GM20000 (cell line): ENCODE results near the gene RBFOX1.

Experiments
- DNase-seq: peaks from one replicate; pipeline ENCODE4 v3.0.0; 2012; ENCODE audit warnings: low spot score
- TF ChIP-seq, protein P1 (sequence below): IDR thresholded peaks from 2 replicates; pipeline ENCODE4 v1.5.1; 2012; ENCODE audit warnings: mild to moderate bottlenecking, control low read depth; ENCODE audit errors: extremely low read depth, missing control alignments

RBFOX1 gene

DNA sequence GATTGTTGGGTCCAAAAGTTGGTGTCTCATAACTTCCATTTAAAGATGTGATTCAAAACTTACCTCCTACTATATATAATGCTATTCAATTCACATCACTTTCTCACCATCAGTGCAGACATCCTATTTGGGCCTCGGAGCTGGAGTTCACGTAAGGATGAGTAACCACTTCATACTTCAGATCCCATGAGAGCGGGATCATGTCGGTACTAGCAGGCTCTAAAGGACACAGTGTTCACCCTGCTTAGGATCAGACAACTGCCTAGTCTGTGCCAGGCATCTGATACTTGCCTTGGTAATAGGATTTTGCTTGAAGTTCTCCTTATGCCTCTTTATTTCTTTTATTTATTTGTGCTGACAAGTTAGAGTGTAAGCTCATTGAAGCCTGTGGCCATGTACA lies 39.5 kb downstream of the RBFOX1 start:
- no peak for DNase-seq
- TF ChIP-seq, protein P1, sequence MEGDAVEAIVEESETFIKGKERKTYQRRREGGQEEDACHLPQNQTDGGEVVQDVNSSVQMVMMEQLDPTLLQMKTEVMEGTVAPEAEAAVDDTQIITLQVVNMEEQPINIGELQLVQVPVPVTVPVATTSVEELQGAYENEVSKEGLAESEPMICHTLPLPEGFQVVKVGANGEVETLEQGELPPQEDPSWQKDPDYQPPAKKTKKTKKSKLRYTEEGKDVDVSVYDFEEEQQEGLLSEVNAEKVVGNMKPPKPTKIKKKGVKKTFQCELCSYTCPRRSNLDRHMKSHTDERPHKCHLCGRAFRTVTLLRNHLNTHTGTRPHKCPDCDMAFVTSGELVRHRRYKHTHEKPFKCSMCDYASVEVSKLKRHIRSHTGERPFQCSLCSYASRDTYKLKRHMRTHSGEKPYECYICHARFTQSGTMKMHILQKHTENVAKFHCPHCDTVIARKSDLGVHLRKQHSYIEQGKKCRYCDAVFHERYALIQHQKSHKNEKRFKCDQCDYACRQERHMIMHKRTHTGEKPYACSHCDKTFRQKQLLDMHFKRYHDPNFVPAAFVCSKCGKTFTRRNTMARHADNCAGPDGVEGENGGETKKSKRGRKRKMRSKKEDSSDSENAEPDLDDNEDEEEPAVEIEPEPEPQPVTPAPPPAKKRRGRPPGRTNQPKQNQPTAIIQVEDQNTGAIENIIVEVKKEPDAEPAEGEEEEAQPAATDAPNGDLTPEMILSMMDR: no peak

DNA sequence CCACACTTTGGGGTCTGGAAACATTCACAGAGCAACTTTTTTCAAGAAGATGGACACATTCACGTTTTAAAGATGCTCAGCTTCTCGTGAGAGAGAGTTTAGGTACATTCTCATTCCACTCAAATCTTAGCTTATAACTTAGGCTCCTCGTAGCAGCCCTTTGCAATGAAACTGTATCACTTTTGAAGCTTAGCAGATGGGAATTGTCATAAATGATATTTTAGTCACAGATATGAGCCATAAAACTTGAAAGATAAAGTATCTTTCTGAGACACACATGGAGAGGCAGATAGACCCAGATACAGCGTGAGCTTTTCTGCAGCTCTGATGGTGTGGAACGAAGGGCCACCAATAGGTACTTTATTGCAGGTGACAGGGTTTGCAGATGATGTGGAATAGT lies 41.1 kb downstream of the RBFOX1 start:
- TF ChIP-seq, protein P1: no peak
- no peak for DNase-seq

DNA sequence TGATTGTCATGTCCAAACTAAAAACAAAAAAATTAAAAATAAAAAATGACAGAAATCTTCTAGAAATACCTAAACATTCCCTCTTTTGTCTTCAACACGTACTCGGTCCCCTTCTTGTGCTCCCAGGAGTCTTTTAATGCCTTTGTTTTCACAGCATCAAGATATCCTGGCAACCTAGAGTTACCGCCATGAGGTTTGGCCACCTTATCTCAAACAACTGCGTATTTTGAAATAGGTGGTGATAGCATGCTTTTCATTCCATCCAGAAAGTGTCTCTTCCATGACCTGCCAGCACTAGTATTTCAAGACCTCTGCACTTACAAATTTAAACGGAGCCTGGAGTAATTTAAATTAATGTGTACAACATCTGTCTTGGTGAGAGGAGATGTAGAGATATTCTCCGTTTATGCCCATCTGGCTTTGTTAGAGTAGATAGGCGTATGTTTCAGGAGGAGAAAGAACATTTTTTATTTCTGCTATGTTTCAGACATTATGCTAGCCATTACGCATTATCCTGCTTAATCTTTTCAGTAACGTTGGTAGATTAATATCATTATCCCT lies 42.0 kb downstream of the RBFOX1 start:
- DNase-seq: no peak
- TF ChIP-seq, protein P1: no peak

DNA sequence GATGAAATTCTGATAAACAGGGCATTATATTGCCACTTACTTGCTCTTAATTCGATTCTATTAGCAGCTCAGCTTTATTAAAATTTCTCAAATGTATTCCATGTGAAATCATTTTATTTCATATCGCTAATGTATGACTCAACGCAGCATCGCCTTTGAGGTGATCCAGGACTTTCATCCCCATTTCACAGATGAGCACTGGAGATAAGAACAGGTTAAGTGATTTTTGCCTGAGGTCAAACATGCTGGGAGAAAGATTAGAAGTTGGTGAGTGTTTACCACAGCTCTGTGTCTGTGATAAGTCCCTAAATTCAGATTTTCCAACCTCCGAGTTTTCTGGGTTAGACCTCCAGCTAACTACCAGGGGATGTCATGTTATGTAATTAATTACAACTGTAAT lies 43.6 kb downstream of the RBFOX1 start:
- TF ChIP-seq, protein P1: no peak
- no peak for DNase-seq

DNA sequence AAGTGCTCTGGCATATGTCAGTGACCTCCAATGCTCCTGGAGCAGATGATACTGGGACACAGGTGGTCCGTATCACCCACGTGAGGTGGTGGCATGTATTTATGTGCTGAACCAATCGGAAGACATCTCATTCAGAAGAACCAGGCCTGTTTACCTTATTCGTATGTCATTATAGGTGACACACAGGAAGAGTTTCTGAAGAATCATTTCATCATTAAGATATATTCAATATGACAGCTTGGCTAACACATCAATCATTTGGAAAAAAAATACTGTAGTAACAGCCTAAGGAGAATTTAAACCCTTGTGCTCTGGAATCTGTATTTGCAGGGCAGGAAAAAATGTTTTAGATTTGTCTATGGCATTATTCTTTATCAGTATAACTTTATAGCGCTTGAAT lies 44.6 kb downstream of the RBFOX1 start:
- TF ChIP-seq, protein P1: no peak
- no peak for DNase-seq

DNA sequence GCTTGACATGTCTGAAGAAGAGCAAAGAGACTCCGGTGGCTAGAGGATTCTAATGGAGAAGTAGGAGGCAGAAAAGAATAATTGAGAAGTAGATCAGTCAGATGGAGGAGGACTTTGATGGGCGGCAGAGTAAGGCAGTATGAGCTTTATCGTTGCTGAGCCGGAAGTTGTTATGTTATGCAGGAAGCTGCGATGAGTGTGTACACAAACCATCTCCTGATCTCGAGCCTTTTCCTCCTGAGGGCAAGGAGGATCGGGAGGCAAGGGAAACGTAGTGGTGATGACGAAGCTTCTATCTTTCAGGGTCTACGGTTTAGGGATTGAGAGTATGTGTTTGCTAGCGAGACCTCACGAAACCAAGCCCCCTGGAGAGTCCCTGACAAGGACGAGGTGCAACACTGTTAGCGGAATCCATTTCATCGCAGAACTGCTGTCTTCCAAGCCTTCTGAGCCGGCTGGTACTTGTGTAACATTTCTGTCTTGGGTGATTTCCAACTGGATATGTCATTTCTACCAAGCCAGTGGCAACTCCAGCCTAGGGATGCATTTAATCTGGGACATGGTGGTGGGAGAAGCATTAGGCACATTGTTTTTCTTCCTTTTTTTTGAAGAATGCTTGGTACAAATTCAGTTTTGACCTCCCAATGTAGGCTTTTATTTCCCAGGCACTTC lies 45.5 kb downstream of the RBFOX1 start:
- DNase-seq: no peak
- TF ChIP-seq, protein P1: no peak

DNA sequence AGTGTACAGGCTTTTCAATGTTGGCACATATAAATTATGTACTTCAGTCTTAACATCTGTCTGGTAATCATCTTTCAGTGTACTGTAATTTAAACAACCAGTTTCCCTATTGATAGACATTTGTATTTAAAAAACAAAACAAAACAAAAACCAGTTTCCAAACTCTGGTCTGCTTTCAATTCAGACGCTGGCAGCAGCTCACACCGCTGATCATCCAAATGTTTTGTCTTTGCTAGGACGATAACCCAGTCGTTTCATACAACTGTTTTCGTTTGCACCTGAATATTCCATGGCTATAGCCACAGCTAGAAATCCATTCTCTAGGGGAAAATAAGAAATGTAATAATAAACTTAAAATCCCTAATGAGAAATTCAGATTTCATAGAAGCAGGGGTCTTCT lies 47.8 kb downstream of the RBFOX1 start:
- DNase-seq: no peak
- TF ChIP-seq, protein P1: no peak
